CD8-positive, alpha-beta memory T cell (primary cell): ENCODE results near the gene RBM20. TPM values are rescaled to one million over a fixed set of nuclear protein-coding genes. Genes with fewer than 3 reads are reported as not detected.

Source experiments
- CTCF ChIA-PET: fragments of 350-600 bp; sonication (Branson Sonifier 250); formaldehyde crosslinking; loops from one replicate; lab custom pipeline; 2021; ENCODE audit warnings: antibody characterized with exemption; lab: Charles Lee
- POLR2A ChIA-PET: fragments of 350-600 bp; sonication (Branson Sonifier 250); formaldehyde crosslinking; loops from one replicate; lab custom pipeline; 2021; ENCODE audit warnings: antibody characterized with exemption; lab: Charles Lee
- DNase-seq, 5 donors: peaks; one replicate each; pipeline versions ENCODE4 v3.0.0 to v3.0.0-alpha.2; 2020 to 2022; ENCODE audit warnings: mixed read lengths in 1 of 5
- H3K27ac ChIP-seq: one replicate; pipeline ENCODE4 v1.7.0; 2013; ENCODE audit warnings: low read depth, mild to moderate bottlenecking, low read length, moderate library complexity
- H3K27me3 ChIP-seq: 2 replicates; pipeline ENCODE4 v1.7.0; 2013; ENCODE audit warnings: low read length, mild to moderate bottlenecking; ENCODE audit not compliant: insufficient read depth, poor library complexity, severe bottlenecking
- H3K36me3 ChIP-seq: 2 replicates; pipeline ENCODE4 v1.7.0; 2013; ENCODE audit warnings: mild to moderate bottlenecking, low read length, moderate library complexity; ENCODE audit not compliant: insufficient read depth
- H3K4me1 ChIP-seq: 2 replicates; pipeline ENCODE4 v1.7.0; 2013; ENCODE audit warnings: mild to moderate bottlenecking, low read length, moderate library complexity; ENCODE audit not compliant: insufficient read depth
- H3K4me3 ChIP-seq: 2 replicates; pipeline ENCODE4 v1.7.0; 2013; ENCODE audit warnings: mild to moderate bottlenecking, low read length
- H3K9me3 ChIP-seq: 2 replicates; pipeline ENCODE4 v1.7.0; 2013; ENCODE audit warnings: mild to moderate bottlenecking, low read length
- H3K27ac Mint-ChIP-seq, 8 donors: one replicate each; pipeline ENCODE4 v1.8.0; 2020 to 2021; ENCODE audit warnings: mixed read lengths in 8 of 8, mild to moderate bottlenecking in 6 of 8, inconsistent platforms in 3 of 8, moderate library complexity in 3 of 8
- H3K27me3 Mint-ChIP-seq, 2 donors: one replicate each; pipeline ENCODE4 v1.8.0; 2020 to 2021; ENCODE audit warnings: mixed read lengths in 2 of 2, mild to moderate bottlenecking in 1 of 2, moderate library complexity in 1 of 2
- H3K36me3 Mint-ChIP-seq, 3 donors: one replicate each; pipeline ENCODE4 v1.8.0; 2020 to 2021; ENCODE audit warnings: mixed read lengths in 3 of 3, inconsistent platforms in 1 of 3, mild to moderate bottlenecking in 1 of 3
- H3K4me1 Mint-ChIP-seq, 3 donors: one replicate each; pipeline ENCODE4 v1.8.0; 2020 to 2021; ENCODE audit warnings: mixed read lengths in 3 of 3, inconsistent platforms in 1 of 3, mild to moderate bottlenecking in 1 of 3
- H3K4me3 Mint-ChIP-seq, 7 donors: one replicate each; pipeline ENCODE4 v1.8.0; 2020 to 2021; ENCODE audit warnings: mixed read lengths in 7 of 7, mild to moderate bottlenecking in 6 of 7, moderate library complexity in 4 of 7, inconsistent platforms in 2 of 7
- H3K9me3 Mint-ChIP-seq, 5 donors: one replicate each; pipeline ENCODE4 v1.8.0; 2020 to 2022; ENCODE audit warnings: mixed read lengths in 5 of 5, mild to moderate bottlenecking in 3 of 5, moderate library complexity in 2 of 5, inconsistent platforms in 1 of 5
- polyA plus RNA-seq: library from polyadenylated mRNA; unstranded; fragments of 300-500 nt; fragmentation: Illumina TruSeq; gene quantifications from one replicate; pipeline ENCODE4 v1.2.3, GENCODE V29; 2021
- total RNA-seq, 2 experiments: library from RNA; stranded (reverse); gene quantifications; one replicate each; pipeline ENCODE4 v1.2.3, GENCODE V29; 2021

Gene RBM20
- total RNA-seq (under 1 TPM; 0.07 to 0.09 TPM), polyA plus RNA-seq (not detected)

DNA sequence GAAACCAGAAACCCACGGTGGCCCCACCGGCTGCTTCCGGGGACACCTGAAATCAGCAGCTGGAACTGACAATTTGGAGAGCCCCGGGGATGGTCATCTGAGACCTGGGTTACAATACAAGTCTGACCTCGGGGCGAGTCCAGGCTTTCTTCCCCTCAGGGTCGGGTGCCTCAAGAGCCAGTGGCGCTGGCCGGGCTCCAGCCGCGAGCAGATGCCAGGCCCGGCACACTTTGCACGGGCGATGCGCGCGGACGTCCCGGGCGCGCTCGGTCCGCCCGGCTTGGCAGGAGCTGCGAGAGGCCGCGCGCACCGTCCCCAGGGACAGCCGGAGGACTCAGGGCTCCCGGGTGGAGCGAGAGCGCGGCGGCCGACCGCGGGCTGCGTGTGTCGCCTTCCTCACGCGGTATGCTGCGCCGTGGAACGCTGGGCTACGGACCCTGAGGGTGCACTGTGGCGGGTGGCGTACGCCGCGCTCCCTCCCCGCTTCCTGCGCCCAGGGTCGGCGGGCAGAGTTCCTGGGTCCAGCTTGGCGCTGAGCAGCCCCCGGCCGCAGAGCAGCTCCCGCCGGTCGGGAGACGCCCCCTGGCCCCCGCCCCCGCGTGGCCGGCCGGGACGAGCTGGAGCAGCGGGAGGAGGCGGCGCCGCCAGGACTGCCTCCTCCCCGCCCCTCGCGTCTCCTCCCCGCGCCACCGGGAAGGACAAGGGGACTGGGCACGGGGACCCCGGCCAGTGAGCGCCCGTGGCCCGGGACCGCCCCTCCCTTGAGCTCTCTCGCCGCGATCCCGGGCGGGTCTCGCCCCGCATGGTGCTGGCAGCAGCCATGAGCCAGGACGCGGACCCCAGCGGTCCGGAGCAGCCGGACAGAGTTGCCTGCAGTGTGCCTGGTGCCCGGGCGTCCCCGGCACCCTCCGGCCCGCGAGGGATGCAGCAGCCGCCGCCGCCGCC lies at the start of gene RBM20:
RBM20 (plus strand) TSS at position 684 of the 945 bp plus-strand sequence; CDS start at position 803, 119 bp downstream.
- peaks cover 38 to 68% of the 10 kb centered on the region in 2 donors for H3K27me3 Mint-ChIP-seq
- peak in 2 of 5 donors; percentile 10 to 11 for DNase-seq
- CTCF ChIA-PET = interaction anchor here (0.6 kb wide), 1 partner anchor 28 kb away, joined by 3 read pairs; no protein-coding TSS in a partner anchor

DNA sequence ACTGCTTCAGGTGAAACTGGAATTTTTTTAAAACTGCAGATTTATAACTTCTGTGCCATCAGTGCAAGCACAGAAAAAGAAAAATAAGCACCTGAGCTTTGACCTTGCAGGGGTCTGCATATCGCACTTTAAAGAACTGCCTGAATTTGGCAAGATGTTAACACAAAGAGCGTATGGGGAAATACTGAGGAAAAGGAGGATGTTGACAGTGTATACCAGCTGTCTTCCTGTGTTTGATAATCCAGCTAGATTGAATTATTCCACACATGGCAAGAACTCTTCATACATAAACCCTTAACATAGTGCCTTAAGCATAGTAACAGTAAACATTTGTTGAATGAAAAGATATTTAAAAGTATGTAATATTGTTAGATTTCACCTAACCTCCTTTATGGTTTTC lies 46.7 kb upstream of the RBM20 start:
- no peaks in the 10 kb centered on the region for H3K27me3 Mint-ChIP-seq
- ChIA-PET CTCF (no interaction called here), POLR2A (no interaction called here)
- no peaks in the 10 kb centered on the region for H3K9me3 Mint-ChIP-seq
- Histone ChIP-seq H3K4me3 (no peak overlapping the region), H3K4me1 (no peaks in the 10 kb centered on the region), H3K36me3 (peaks cover 7% of the 10 kb centered on the region), H3K27me3 (no peaks in the 10 kb centered on the region), H3K9me3 (no peaks in the 10 kb centered on the region), H3K27ac (no peak overlapping the region)
- H3K4me1 Mint-ChIP-seq = peaks cover 0 to 4% (median 0%) of the 10 kb centered on the region in 3 donors
- no peak for DNase-seq
- no peak overlapping the region for H3K4me3 Mint-ChIP-seq
- H3K27ac Mint-ChIP-seq = no peak overlapping the region
- H3K36me3 Mint-ChIP-seq = peaks cover 0 to 82% (median 22%) of the 10 kb centered on the region in 3 donors

More for the DNA sequence above, at the start of gene RBM20:
- Mint-ChIP-seq H3K4me3 (peak within 1 kb of the TSS; percentile 77 to 89 (median 81)), H3K4me1 (peaks cover 20 to 42% (median 38%) of the 10 kb centered on the region in 3 donors), H3K27ac (peak within 1 kb of the TSS in 1 of 8 donors; percentile 24), H3K9me3 (no peaks in the 10 kb centered on the region), H3K36me3 (no peaks in the 10 kb centered on the region)
- H3K36me3 ChIP-seq = no peaks in the 10 kb centered on the region
- H3K27ac ChIP-seq = peak within 1 kb of the TSS; percentile 45
- no peaks in the 10 kb centered on the region for H3K9me3 ChIP-seq
- POLR2A ChIA-PET = no interaction called here
- H3K4me1 ChIP-seq = peaks cover 25% of the 10 kb centered on the region
- H3K4me3 ChIP-seq = peak within 1 kb of the TSS; percentile 44
- H3K27me3 ChIP-seq = peaks cover 27% of the 10 kb centered on the region

DNA sequence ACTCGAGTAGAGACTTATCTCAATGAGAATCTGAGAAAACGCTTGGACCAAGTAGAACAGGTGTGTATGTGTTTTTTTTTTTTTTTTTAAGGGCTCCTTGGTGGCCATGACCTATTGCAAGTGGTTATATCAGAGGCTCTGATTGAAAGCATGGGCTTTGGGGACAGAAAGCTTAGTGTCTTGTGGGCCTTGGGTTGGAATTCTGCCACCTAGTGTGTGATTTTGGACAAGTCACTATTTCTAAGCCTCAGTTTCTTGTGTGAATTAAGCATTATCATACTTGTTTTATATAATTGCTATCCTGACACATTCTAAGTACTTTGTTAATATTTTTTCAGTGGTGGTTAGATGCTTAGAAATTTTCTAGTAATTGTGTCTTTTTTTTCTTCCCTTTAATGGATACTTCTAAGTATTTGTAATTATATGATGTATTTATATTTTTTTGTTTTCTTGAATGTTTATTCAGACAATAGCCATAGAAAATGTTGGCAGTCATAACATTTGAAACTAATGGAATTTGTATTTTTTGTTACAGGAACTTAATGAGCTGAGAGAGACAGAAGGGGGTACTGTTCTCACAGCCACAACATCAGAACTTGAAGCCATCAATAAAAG lies 43.5 kb upstream of the RBM20 start:
- H3K36me3 Mint-ChIP-seq = peaks cover 3 to 86% (median 23%) of the 10 kb centered on the region in 3 donors
- H3K9me3 ChIP-seq = no peaks in the 10 kb centered on the region
- peak in 2 of 5 donors; percentile 23 to 25 for DNase-seq
- H3K27ac Mint-ChIP-seq = peak overlapping the region in 1 of 8 donors; percentile 74
- H3K9me3 Mint-ChIP-seq = no peaks in the 10 kb centered on the region
- no peak overlapping the region for H3K4me3 Mint-ChIP-seq
- H3K36me3 ChIP-seq = peaks cover 8% of the 10 kb centered on the region
- H3K4me3 ChIP-seq = no peak overlapping the region
- POLR2A ChIA-PET = interaction anchor here (0.5 kb wide), 1 partner anchor 295 kb away, joined by 3 read pairs; no protein-coding TSS in a partner anchor
- H3K4me1 ChIP-seq = no peaks in the 10 kb centered on the region
- no peak overlapping the region for H3K27ac ChIP-seq
- no peaks in the 10 kb centered on the region for H3K27me3 ChIP-seq
- no peaks in the 10 kb centered on the region for H3K27me3 Mint-ChIP-seq
- CTCF ChIA-PET = interaction anchor here (0.9 to 1.3 kb wide), 6 partner anchors 8 to 294 kb away, joined by 3 to 4 read pairs (median 3); no protein-coding TSS in a partner anchor
- H3K4me1 Mint-ChIP-seq = peaks cover 0 to 4% (median 0%) of the 10 kb centered on the region in 3 donors

DNA sequence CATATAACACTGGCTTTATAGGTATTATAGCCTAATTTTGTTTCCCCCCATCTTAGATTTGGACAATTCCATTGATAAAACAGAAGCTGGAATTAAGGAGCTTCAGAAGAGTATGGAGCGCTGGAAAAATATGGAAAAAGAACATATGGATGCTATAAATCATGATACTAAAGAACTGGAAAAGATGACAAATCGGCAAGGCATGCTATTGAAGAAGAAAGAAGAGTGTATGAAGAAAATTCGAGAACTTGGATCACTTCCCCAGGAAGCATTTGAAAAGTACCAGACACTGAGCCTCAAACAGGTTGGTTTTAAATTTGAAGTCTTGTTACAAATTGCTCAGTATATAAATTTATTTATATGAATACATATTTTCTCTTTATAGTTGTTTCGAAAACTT lies 42.6 kb upstream of the RBM20 start:
- Mint-ChIP-seq H3K27me3 (no peaks in the 10 kb centered on the region), H3K4me3 (no peak overlapping the region), H3K4me1 (peaks cover 0 to 4% (median 0%) of the 10 kb centered on the region in 3 donors), H3K36me3 (peaks cover 3 to 85% (median 21%) of the 10 kb centered on the region in 3 donors), H3K9me3 (no peaks in the 10 kb centered on the region), H3K27ac (no peak overlapping the region)
- Histone ChIP-seq H3K36me3 (peaks cover 8% of the 10 kb centered on the region), H3K4me1 (no peaks in the 10 kb centered on the region), H3K9me3 (no peaks in the 10 kb centered on the region), H3K27ac (no peak overlapping the region), H3K27me3 (no peaks in the 10 kb centered on the region), H3K4me3 (no peak overlapping the region)
- ChIA-PET CTCF (interaction anchor here (1.0 kb wide), 1 partner anchor 9 kb away, joined by 3 read pairs; no protein-coding TSS in a partner anchor), POLR2A (no interaction called here)
- DNase-seq = no peak

DNA sequence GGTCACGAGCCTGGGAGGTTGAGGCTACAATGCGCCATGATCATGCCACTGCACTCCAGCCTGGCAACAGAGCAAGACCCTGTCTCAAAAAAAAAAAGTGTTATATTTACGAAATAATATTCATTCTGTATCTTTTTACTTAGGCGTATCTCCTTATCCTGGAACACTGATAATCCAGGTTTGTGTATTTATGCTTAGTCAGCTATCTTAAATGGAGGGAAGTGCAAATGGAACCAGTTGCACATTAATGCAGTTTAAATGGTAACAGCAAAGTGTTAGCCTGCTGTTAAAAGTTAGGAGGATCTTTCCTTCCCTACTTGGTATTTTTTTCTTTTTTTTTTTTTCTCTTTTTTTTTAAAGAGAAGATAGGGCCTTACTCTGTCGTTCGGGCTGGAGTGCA lies 36.0 kb upstream of the RBM20 start:
- Mint-ChIP-seq H3K27me3 (no peaks in the 10 kb centered on the region), H3K4me3 (no peak overlapping the region), H3K27ac (peak overlapping the region in 1 of 8 donors; percentile 29), H3K36me3 (peaks cover 3 to 31% (median 10%) of the 10 kb centered on the region in 3 donors), H3K9me3 (no peaks in the 10 kb centered on the region), H3K4me1 (peaks cover 0 to 18% (median 0%) of the 10 kb centered on the region in 3 donors)
- peaks cover 5% of the 10 kb centered on the region for H3K36me3 ChIP-seq
- ChIA-PET CTCF (interaction anchor here (0.7 to 1.3 kb wide), 4 partner anchors 8 to 64 kb away, joined by 3 to 4 read pairs (median 3); no protein-coding TSS in a partner anchor), POLR2A (no interaction called here)
- no peak overlapping the region for H3K4me3 ChIP-seq
- no peak overlapping the region for H3K27ac ChIP-seq
- H3K9me3 ChIP-seq = no peaks in the 10 kb centered on the region
- H3K27me3 ChIP-seq = no peaks in the 10 kb centered on the region
- no peaks in the 10 kb centered on the region for H3K4me1 ChIP-seq
- no peak for DNase-seq

DNA sequence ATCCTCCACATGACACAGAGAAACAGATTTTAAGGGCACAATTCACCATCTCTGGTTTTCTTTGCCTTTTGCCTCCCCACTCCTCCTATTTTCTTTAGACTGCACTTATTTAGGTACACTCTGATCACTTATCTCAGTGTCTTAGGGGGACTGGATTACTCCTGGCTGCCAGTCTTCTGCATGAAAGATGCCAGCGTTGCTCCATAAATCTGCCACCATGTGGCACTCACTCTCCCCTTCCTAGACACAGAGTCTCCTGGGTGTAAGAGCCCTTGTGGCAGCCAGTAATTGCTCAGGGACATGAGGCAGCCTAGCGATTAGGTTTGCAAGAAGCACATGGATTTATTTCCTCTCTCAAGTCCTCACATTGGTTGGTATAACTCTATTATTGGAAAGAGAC lies 34.5 kb upstream of the RBM20 start:
- Mint-ChIP-seq H3K27ac (no peak overlapping the region), H3K27me3 (no peaks in the 10 kb centered on the region), H3K9me3 (no peaks in the 10 kb centered on the region), H3K4me3 (no peak overlapping the region), H3K4me1 (peaks cover 0 to 18% (median 0%) of the 10 kb centered on the region in 3 donors), H3K36me3 (peaks cover 0 to 21% (median 7%) of the 10 kb centered on the region in 3 donors)
- ChIA-PET CTCF (no interaction called here), POLR2A (no interaction called here)
- Histone ChIP-seq H3K9me3 (no peaks in the 10 kb centered on the region), H3K27ac (no peak overlapping the region), H3K4me1 (no peaks in the 10 kb centered on the region), H3K27me3 (no peaks in the 10 kb centered on the region), H3K4me3 (no peak overlapping the region), H3K36me3 (no peaks in the 10 kb centered on the region)
- DNase-seq = no peak

DNA sequence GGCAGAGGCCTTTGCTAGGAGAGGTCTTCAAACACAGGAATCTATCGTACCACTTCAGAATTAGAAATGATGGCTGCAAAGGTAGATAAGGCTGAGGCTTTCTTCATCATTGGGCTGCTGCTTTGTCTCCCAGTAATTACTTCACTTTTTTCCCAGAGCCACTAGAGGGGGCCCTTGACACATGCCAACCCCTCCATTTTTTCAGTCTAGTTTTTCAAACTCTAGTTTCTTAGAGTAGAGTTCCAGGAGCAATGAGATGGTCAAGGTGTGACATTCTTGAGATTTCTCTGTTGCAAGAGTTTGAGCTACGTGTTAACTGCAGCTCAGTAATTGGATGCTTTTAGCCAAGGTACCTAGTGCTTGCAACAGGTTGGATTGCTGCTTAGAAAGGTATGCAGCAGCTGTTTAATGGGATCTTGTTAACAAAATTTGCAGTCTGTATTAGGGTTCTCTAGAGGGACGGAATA lies 33.8 kb upstream of the RBM20 start:
- peaks cover 0 to 13% (median 1%) of the 10 kb centered on the region in 3 donors for H3K36me3 Mint-ChIP-seq

More for the DNA sequence above, 33.8 kb upstream of the RBM20 start:
- CTCF ChIA-PET = interaction anchor here (0.9 to 2.1 kb wide), 9 partner anchors 8 to 1862 kb away, joined by 3 to 6 read pairs (median 3); no protein-coding TSS in a partner anchor
- no peaks in the 10 kb centered on the region for H3K9me3 Mint-ChIP-seq
- H3K27me3 ChIP-seq = no peaks in the 10 kb centered on the region
- H3K36me3 ChIP-seq = no peaks in the 10 kb centered on the region
- H3K4me1 Mint-ChIP-seq = peaks cover 0 to 18% (median 0%) of the 10 kb centered on the region in 3 donors
- no peaks in the 10 kb centered on the region for H3K4me1 ChIP-seq
- H3K4me3 Mint-ChIP-seq = no peak overlapping the region
- POLR2A ChIA-PET = no interaction called here
- H3K27ac Mint-ChIP-seq = peak overlapping the region in 2 of 8 donors; percentile 60 to 71
- no peak overlapping the region for H3K4me3 ChIP-seq
- DNase-seq = peak; percentile 16 to 52 (median 45)
- no peaks in the 10 kb centered on the region for H3K9me3 ChIP-seq
- H3K27ac ChIP-seq = no peak overlapping the region
- no peaks in the 10 kb centered on the region for H3K27me3 Mint-ChIP-seq
